HG02938 (cell line): ENCODE data around the gene CHPT1.
"Not testable (repeated sequence)": the region's sequence is repeated elsewhere in the genome, so short reads cannot be mapped to it uniquely, and the experiment has no call there.

Experiments
- ATAC-seq: cut with Tn5 transposase; IDR thresholded peaks from one replicate; pipeline ENCODE4 v1.9.1; 2021; ENCODE audit warnings: mild to moderate bottlenecking, moderate library complexity; ENCODE audit not compliant: unreplicated experiment

Gene CHPT1

DNA sequence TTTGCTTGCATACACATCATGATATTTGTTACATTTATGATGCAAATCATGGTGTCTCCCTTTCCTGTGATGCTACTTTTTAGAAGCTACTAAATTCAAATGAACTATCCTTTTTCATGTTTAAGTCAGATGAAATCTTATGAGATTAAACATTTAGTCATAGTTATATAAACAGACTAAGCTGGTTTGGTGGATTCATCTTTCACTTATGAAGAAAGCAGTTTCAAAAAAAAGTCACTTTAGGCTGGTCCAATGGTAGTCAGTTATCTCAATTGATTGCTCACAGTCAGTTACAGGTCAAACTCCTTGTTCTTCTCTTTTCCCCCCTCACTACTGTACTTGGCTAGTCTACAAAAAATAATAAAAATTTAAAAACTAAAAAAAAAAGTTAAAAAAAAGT is 22.1 kb downstream of the CHPT1 start:
- no peak for ATAC-seq

GRCh38 chr12:101720118-101720517 is 22.7 kb downstream of the CHPT1 start:
- ATAC-seq = no peak

DNA sequence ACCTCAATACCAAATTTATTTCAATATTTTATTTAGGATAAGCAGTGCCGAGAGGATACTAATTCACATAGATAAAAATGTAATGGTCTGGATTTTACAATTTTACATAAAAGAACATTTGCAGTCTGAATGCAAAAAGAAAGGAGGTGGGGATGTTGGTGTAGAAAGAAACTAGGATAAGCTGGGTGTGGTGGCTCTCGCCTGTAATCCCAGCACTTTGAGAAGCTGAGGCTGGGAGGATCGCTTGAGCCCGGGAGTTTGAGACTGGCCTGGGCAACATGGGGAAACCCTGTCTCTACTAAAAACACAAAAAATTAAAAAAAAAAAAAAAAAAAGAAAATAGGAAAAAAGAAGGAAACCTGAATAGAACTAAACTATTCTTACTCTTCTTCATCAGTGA is 25.0 kb downstream of the CHPT1 start:
- no peak for ATAC-seq

- no peak for ATAC-seq
Measured at GRCh38 chr12:101727098-101727497, 29.7 kb downstream of the CHPT1 start.

DNA sequence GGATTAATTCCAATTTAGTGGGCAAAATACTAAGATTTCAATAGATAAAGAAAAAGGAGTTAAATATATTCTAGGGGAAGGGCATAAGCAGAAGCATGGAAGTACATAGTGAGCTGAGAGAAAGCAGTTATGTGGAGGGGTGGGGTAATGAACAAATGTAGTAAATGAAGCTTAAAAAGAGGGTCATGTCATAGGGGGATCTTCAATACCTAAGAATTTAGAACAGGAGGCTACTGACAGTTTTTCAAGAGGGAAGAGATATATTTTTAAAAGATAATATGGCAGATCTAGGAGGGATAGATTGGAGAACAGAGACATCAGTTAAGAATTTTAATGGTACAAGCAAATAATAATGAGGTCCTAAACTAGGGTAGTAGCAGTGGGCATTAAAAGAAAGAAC is 32.4 kb downstream of the CHPT1 start:
- no peak for ATAC-seq

DNA sequence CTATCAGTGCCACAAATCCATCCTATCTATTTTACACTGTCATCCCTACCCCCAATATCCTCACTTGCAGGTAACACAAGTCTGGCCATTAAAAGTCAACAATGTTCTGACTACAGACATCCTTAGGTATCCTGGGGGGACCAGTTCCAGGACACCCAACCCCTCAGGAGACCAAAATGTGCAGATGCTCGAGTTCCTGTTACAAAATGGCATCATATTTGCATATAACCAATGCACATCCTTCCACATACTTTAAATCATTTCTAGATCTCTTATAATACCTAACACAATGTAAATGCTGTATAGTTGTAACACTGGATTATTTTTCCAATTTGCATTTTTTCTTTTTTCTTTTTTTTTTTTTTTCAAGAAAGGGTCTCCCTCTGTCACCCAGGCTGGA is 34.9 kb downstream of the CHPT1 start:
- ATAC-seq = no peak

- no peak for ATAC-seq
Measured at GRCh38 chr12:101733166-101733565, 35.7 kb downstream of the CHPT1 start.

DNA sequence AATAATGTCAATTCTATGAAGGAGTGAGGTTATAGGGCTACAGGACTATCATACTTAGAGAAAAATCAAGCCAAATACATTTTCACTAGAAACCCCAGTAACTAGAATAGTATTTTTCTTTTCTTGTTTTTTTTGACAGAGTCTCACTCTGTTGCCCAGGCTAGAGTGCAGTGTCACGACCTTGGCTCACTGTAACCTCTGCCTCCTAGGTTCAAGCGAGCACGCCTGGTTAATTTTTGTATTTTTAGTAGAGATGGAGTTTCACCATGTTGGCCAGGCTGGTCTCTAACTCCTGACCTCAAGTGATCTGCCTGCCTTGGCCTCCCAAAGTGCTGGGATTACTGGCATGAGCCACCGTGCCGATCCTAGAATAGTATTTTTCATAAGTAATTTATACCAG is 37.0 kb downstream of the CHPT1 start:
- not testable (repeated sequence) for ATAC-seq

GRCh38 chr12:101737476-101737875 is 40.0 kb downstream of the CHPT1 start:
- ATAC-seq = no peak

DNA sequence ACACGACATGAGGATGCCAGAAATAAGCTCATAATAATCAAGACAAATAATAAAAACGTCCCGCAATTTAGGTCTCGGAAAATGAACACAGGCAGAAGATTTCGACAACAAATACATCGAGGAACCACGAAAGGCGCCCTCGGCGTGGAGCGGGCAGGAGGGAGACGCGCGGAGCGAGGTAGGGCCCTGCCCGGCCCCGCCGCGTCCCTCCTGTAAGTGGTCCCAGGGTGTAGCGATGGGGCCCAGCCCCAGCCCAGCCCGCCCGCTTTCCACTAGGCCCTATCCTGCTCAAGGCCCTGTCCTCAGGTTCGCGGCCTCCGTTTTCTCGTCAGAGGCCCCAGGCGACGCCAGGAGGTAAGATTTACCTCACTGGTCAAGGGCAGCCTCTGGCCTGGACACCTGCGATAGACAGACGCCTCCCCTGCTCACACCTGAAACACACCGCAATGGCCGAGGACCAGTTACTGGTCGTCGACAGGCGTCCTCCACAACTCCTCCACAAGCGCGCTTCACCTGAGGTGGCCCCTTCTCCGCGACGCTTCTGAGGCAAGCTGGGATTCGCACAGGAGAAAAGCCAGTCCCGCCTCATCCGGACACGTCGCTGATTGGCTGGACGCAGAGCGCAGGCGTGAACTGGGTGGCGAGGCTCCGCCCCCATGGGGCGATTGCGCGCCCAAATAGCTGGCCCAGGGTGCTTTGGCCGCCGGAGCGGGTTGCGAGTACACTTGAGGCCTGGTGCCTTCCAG is 41.7 kb downstream of the CHPT1 start, which contains the start of gene SYCP3:
Gene SYCP3, minus strand, starts transcription at position 543 of the 746 bp plus-strand sequence. CDS start 1,527 bp downstream, outside the sequence.
- no peak for ATAC-seq

DNA sequence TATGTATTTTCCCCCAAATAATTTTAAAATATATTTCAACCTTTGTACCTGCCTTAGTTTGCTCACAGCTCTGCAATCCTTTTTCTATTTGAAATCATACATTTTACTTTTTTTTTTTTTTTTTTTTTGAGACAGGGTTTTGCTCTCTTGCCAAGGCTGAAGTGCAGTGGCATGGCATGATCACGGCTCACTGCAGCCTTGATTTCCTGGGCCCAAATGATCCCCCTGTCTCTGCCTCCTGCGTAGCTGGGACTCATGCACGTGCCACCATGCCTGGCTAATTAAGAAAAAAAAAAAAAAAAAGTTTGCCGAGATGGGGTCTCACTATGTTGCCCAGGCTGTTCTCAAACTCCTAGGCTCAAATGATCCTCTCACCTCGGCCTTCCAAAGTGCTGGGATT is 43.1 kb downstream of the CHPT1 start:
- ATAC-seq = no peak

- ATAC-seq = no peak
Measured at GRCh38 chr12:101740980-101741379, 43.5 kb downstream of the CHPT1 start.

GRCh38 chr12:101743242-101743641 is 45.8 kb downstream of the CHPT1 start:
- no peak for ATAC-seq

DNA sequence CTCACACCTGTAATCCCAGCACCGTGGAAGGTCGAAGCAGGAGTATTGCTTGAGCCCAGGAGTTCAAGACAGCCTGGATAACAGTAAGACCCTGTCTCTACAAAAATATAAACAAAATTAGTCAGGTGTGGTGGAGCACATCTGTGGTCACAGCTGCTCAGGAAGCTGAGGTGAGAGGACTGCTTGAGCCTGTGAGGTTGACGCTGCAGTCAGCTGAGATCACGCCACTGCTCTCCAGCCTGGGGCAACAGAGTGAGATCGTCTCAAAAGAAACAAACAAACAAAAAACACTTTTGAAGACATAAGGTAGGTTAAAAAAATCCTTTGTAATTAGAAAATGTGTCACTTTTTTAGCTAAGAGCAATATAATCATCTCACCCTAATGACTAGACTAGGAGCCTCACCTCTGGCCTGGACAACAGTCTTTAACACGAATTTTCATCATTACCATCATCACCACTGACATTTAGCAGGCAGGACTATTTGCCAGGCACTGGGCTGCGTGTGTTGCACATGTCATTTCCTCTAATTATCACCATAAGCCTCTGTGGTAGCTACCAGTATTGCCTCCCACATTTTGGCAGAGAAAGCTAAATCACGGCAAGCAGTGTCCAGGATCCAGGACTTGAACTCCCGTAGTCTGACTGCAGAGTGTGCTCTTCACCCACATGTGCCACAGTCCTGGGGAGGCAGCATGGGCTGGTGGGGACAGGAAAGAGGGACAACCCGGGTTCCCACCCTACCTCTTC is 46.5 kb downstream of the CHPT1 start:
- ATAC-seq = peak; percentile 98

DNA sequence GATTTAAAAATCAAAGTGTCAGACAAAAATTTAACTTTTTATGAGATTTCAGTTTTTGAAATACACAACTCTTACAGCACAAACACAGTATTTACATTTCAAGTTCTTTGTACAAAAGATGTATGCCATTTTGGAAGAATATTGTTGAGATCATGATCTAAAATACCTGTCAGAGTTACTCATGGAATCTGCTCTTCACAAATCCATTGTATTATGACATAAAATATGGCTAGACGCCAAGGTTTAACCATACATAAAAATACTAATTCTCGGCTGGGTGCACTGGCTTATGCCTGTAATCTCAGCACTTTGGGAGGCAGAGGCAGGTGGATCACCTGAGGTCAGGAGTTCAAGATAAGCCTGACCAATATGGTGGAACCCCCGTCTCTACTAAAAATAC is 48.0 kb downstream of the CHPT1 start:
- no peak for ATAC-seq

- ATAC-seq = no peak
Measured at GRCh38 chr12:101746196-101746595, 48.8 kb downstream of the CHPT1 start.

- ATAC-seq = no peak
Measured at GRCh38 chr12:101746661-101747060, 49.2 kb downstream of the CHPT1 start.

- no peak for ATAC-seq
Measured at GRCh38 chr12:101747697-101748096, 50.3 kb downstream of the CHPT1 start.

DNA sequence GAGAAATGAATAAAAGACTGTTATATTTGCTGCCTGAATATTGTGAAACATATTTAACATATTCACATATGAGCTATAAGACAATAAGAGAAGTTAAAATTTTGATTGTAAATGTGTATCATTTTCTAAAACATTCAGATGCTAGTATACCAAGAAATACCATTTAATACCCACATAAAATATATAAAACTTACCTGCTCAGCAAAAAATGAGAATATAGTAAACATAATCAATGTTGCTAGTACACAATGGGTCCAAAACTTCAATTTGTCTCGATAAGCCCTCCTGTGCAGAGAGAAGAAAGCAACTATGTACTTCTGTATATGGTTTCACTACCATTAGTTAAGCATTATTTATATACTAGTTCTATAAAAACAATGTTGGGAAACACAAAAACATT is 51.5 kb downstream of the CHPT1 start:
- no peak for ATAC-seq

GRCh38 chr12:101749657-101750056 is 52.2 kb downstream of the CHPT1 start:
- ATAC-seq = no peak

- ATAC-seq = no peak
Measured at GRCh38 chr12:101750152-101750551, 52.7 kb downstream of the CHPT1 start.

GRCh38 chr12:101759396-101760047 is 62.1 kb downstream of the CHPT1 start:
- ATAC-seq = no peak
